AG09309 (cell line): ENCODE measurements around the gene SPAG17.

Source experiments
- DNase-seq: peaks from one replicate; pipeline ENCODE4 v3.0.0-alpha.2; 2010; ENCODE audit warnings: low read depth
- H3K4me3 ChIP-seq: 2 replicates; pipeline ENCODE4 v1.5.1; 2011; ENCODE audit warnings: mild to moderate bottlenecking, low read depth, low read length, moderate library complexity; ENCODE audit not compliant: control insufficient read depth
- CTCF ChIP-seq: IDR thresholded peaks from 2 replicates; pipeline ENCODE4 v1.5.1; 2011; ENCODE audit warnings: mild to moderate bottlenecking, low read depth, low read length, inconsistent platforms; ENCODE audit not compliant: insufficient read depth, control insufficient read depth; ENCODE audit errors: missing control alignments

SPAG17 gene

DNA sequence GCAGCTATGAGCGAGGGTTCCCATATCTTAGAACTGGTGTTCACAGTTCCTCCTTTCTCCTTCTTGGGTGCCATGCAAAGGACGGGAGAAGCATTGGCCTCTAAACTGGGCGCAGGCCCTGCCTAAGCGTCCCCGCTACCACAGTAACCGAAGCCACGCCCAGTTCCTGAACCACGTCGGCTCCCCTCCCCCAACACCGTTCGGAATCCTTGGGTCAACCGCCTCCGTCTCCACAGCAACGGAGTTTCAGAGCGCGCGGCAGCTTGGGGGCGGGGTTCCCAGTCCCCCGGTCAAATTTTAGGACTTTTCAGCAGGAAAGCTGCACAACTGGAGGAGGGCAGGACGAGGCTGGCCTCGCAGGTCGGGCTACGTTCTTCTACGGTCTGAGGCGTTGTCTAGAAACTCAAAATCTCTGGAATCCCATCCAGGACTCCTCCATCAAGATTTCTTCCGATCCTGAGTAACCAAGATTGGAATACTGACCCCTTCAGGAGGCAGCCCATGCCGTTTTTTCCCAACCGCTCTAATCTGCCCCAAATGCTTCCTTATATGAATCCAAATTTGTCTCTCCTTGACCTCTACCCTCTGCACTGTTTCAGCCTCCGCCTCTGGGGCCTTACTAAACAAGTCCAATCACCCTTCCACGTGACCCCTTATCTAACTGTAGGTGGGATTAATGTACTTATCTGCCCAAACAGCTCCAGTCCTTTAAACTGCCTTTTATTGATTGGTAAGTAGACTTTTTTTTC lies at the start of gene SPAG17:
TSS of gene SPAG17 (minus strand) at position 145 of the 749 bp plus-strand sequence. CDS start at position 74, 71 bp downstream.
- TF ChIP-seq CTCF: peak; percentile 41
- peak within 1 kb of the TSS; percentile 46 for H3K4me3 ChIP-seq
- DNase-seq: no peak

GRCh38 chr1:118225471-118225870 lies 40.4 kb upstream of the SPAG17 start:
- DNase-seq: no peak
- no peak for TF ChIP-seq CTCF
- H3K4me3 ChIP-seq: no peak overlapping the region

GRCh38 chr1:118223426-118223825 lies 38.4 kb upstream of the SPAG17 start:
- no peak overlapping the region for H3K4me3 ChIP-seq
- peak; percentile 46 for TF ChIP-seq CTCF
- DNase-seq: no peak

DNA sequence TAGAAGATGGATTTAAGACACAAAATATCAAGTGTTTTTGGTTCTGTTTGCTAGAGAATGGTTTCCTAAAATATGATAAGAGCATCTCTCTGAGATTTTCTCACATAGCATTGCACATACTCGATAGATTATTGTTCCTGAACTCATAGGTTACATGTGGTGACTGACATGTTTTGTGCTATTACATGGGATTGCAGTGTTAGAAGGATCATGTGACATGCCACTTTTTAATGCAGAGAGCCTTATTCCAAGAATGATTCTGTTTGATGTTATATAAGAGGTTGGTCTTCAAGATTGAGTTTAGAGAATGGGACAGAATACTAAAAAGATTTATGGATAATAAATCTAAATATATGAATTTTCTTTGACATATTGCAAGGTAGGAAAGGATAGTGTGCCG lies 34.4 kb upstream of the SPAG17 start:
- no peak for TF ChIP-seq CTCF
- no peak for DNase-seq

GRCh38 chr1:118217141-118217838 lies 32.3 kb upstream of the SPAG17 start:
- no peak overlapping the region for H3K4me3 ChIP-seq
- TF ChIP-seq CTCF: no peak
- no peak for DNase-seq

More for the DNA sequence above, 34.4 kb upstream of the SPAG17 start:
- no peak overlapping the region for H3K4me3 ChIP-seq

- H3K4me3 ChIP-seq: no peak overlapping the region
- DNase-seq: no peak
- TF ChIP-seq CTCF: no peak
These were observed 29.8 kb upstream of the SPAG17 start for GRCh38 chr1:118214866-118215265.

DNA sequence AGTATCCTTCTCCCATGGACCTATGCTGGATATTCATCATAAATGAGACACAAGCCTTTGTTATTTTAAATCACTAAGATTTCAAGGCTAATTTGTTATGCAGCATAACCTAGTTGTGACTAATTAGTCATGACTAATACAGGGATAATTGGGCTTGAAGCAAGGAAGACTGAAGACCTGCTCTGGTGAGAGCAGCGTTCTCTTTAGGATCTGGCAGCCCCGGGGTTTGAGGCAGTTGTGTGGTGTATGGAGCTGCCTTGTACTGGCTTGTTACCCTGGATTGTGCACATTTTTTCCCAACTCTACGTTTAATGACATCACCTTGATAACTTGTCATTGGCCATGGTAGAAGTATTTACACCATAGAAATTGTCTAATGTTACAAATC lies 25.7 kb upstream of the SPAG17 start:
- no peak for DNase-seq
- no peak for TF ChIP-seq CTCF
- H3K4me3 ChIP-seq: no peak overlapping the region
